Muscle of arm (tissue), 14 donors: ENCODE data around the gene NUFIP2. TPM values are rescaled to one million over a fixed set of nuclear protein-coding genes. Genes with fewer than 3 reads are reported as not detected.
"Not testable (repeated sequence)": the region's sequence is repeated elsewhere in the genome, so short reads cannot be mapped to it uniquely, and the experiment has no call there.

Source experiments
- DNase-seq: peaks from one replicate; pipeline ENCODE4 v3.0.0-alpha.2; 2013
- long read RNA-seq, 11 donors: transcript quantifications; one replicate each; lab custom pipeline, GENCODE V29; 2026
- polyA plus RNA-seq, 12 donors: library from polyadenylated mRNA; unstranded; fragments of 120-200 nt; gene quantifications; one replicate each; pipeline ENCODE4 v1.2.1, GENCODE V29; 2013; ENCODE audit not compliant: insufficient read length in 12 of 12

The NUFIP2 gene, protein sequence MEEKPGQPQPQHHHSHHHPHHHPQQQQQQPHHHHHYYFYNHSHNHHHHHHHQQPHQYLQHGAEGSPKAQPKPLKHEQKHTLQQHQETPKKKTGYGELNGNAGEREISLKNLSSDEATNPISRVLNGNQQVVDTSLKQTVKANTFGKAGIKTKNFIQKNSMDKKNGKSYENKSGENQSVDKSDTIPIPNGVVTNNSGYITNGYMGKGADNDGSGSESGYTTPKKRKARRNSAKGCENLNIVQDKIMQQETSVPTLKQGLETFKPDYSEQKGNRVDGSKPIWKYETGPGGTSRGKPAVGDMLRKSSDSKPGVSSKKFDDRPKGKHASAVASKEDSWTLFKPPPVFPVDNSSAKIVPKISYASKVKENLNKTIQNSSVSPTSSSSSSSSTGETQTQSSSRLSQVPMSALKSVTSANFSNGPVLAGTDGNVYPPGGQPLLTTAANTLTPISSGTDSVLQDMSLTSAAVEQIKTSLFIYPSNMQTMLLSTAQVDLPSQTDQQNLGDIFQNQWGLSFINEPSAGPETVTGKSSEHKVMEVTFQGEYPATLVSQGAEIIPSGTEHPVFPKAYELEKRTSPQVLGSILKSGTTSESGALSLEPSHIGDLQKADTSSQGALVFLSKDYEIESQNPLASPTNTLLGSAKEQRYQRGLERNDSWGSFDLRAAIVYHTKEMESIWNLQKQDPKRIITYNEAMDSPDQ
- 10 to 100 TPM; 29.4 to 62.2 (median 32.5) TPM for polyA plus RNA-seq
- long read RNA-seq, donor 1, full-length matches to known transcripts: 7 of 24 reads
- long read RNA-seq, donor 1, partial matches to known transcripts: 17 of 24 reads
- long read RNA-seq, donor 1, other reads (novel, unspliced or antisense): 0 of 24 reads
- long read RNA-seq, donor 2, full-length matches to known transcripts: 5 of 10 reads
- long read RNA-seq, donor 2, partial matches to known transcripts: 5 of 10 reads
- long read RNA-seq, donor 2, other reads (novel, unspliced or antisense): 0 of 10 reads
- long read RNA-seq, donor 3, full-length matches to known transcripts: 5 of 5 reads
- long read RNA-seq, donor 3, partial matches to known transcripts: 0 of 5 reads
- long read RNA-seq, donor 3, other reads (novel, unspliced or antisense): 0 of 5 reads
- long read RNA-seq, donor 4, full-length matches to known transcripts: 3 of 8 reads
- long read RNA-seq, donor 4, partial matches to known transcripts: 5 of 8 reads
- long read RNA-seq, donor 4, other reads (novel, unspliced or antisense): 0 of 8 reads
- long read RNA-seq, donor 5, full-length matches to known transcripts: 8 of 15 reads
- long read RNA-seq, donor 5, partial matches to known transcripts: 7 of 15 reads
- long read RNA-seq, donor 5, other reads (novel, unspliced or antisense): 0 of 15 reads
- long read RNA-seq, donor 6, full-length matches to known transcripts: 3 of 3 reads
- long read RNA-seq, donor 6, partial matches to known transcripts: 0 of 3 reads
- long read RNA-seq, donor 6, other reads (novel, unspliced or antisense): 0 of 3 reads
- long read RNA-seq, donor 7, full-length matches to known transcripts: 4 of 4 reads
- long read RNA-seq, donor 7, partial matches to known transcripts: 0 of 4 reads
- long read RNA-seq, donor 7, other reads (novel, unspliced or antisense): 0 of 4 reads
- long read RNA-seq, donor 8, full-length matches to known transcripts: 5 of 13 reads
- long read RNA-seq, donor 8, partial matches to known transcripts: 8 of 13 reads
- long read RNA-seq, donor 8, other reads (novel, unspliced or antisense): 0 of 13 reads
- long read RNA-seq, donor 9: 0 reads
- long read RNA-seq, donor 10, full-length matches to known transcripts: 4 of 4 reads
- long read RNA-seq, donor 10, partial matches to known transcripts: 0 of 4 reads
- long read RNA-seq, donor 10, other reads (novel, unspliced or antisense): 0 of 4 reads
- long read RNA-seq, donor 11, partial matches to known transcripts: 13 of 14 reads
- long read RNA-seq, donor 11, other reads (novel, unspliced or antisense): 0 of 14 reads

DNA sequence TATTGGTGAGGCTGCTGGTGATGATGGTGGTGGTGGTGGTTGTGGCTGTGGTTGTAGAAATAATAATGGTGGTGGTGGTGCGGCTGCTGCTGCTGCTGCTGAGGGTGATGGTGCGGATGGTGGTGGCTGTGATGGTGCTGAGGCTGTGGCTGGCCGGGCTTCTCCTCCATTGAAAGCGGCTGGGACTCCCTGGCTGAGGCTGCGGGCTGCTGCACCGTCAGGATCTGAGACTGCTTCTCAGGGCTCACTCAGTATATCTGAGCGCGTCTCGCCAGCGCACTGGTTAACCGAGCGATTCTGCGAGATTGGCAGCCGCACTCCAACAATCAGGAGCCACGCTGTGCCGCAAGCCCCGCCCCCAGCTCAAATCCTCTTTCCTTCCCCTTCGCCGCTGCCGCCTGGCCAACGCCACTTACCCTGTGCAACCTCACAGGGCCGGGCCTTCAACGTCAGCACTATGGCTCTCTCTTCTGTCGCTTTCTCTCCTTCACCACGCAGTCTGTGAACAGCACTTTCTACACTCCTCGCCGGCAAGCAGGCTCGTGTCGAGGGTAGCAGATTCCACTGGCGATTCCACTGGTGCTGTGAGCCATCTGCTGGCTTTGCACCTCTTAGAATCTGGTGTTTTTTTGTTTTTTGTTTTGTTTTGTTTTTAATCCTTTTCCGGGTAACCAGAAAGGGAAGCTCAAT, at the start of gene NUFIP2:
TSS of gene NUFIP2 (minus strand) at position 259 of the 690 bp plus-strand sequence. CDS start at position 170, 89 bp downstream.
- peak; percentile 99 for DNase-seq

GRCh38 chr17:29342158-29342765, 48.3 kb upstream of the NUFIP2 start:
- no peak for DNase-seq

GRCh38 chr17:29341726-29342125, 47.8 kb upstream of the NUFIP2 start:
- DNase-seq: no peak

GRCh38 chr17:29339016-29339415, 45.1 kb upstream of the NUFIP2 start:
- not testable (repeated sequence) for DNase-seq

GRCh38 chr17:29331708-29332085, 37.7 kb upstream of the NUFIP2 start:
- peak; percentile 3 for DNase-seq

DNA sequence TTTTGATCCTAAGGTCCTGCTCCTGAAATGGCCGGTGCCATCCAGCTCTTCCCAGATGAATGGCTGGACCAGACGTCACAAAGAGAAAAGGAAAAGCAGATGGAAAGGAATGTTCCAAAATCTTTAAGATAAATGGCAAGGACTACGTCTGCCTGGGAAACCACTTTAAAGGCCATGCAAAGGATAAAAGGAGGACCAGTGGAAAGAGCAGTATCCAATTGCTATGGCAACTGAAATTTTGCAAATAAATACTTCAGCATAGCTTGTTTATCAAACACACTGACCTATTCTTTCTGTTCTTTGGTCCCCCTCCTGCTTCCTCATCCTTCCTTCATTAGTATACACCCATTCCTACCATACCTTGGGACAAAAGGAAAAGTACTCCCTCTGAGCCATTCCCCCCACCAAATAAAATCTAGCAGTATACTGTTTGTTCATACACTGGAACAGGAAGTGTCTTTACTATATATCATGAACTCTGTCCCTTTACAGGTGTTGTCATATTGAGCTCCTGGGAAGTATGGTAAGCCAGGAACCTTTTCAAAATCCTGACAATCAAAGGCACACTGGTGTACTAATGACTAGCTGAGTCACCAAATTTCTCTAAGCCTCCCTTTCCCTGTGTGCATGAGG, 37.2 kb upstream of the NUFIP2 start:
- DNase-seq: peak; percentile 15

DNA sequence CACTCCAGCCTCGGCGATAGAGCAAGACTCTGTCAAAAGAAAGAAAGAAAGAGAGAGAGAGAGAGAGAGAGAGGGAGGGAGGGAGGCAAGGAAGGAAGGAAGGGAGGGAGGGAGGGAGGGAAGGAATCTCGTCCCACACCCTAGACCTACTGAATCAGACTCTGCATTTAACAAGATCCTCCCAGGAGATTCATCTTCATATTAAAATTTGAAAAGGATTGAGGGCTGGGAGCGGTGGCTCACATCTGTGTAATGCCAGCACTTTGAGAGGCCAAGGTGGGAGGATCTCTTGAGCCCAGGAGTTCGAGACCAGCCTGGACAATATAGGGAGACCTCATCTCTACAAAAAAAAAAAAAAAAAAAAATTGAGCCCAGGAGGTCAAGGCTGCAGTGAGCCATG, 33.5 kb upstream of the NUFIP2 start:
- DNase-seq: no peak

DNA sequence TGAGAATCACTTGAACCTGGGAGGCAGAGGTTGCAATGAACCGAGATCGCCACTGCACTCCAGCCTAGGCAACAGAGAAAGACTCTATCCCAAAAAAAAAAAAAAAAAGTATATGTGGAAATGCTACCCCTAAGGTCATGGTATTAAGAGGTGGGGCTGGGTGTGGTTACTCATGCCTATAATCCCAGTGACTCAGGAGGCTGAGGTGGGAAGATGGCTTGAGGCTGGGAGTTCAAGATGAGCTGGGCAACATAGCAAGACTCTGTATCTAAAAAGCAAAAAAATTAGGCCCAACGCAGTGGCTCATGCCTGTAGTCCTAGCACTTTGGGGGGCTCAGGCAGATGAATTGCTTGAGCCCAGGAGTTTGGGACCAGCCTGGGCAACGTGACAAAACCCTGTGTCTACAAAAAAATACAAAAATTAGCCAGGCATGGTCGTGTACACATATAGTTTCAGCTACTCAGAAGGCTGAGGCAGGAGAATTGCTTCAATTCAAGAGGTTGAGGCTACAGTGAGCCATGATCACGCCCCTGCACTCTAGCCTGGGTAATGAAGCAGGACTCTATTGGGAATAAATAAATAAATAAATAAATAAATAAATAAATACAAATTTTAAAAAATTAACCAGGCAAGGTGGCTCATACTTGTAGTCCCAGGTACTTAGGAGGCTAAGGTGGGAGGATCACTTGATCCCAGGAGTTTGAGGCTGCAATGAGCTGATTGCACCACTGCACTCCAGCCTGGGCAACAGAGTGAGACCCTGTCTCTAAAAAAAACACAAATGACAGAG, 32.3 kb upstream of the NUFIP2 start:
- DNase-seq: no peak

GRCh38 chr17:29322363-29322762, 28.4 kb upstream of the NUFIP2 start:
- no peak for DNase-seq

GRCh38 chr17:29303386-29303785, 9.4 kb upstream of the NUFIP2 start:
- no peak for DNase-seq

GRCh38 chr17:29299031-29299430, 5.1 kb upstream of the NUFIP2 start:
- DNase-seq: no peak

DNA sequence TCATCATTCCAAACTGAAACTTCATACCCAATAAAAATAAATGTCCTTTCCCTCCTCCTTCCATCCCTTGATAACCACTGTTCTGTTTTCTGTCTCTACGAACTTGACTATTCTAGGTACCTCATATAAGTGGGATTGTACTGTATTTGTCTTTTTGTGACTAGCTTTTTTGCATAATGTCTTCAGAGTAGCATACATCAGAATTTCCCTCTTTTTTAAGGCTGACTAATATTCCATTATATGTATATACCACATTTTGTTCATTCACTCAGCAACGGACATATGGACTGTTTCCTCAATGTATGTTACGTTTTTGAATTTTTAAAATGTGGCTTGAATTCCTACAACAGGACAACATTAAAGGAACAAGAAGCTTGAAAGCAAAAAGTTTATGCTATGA, 1.5 kb upstream of the NUFIP2 start:
- no peak for DNase-seq

DNA sequence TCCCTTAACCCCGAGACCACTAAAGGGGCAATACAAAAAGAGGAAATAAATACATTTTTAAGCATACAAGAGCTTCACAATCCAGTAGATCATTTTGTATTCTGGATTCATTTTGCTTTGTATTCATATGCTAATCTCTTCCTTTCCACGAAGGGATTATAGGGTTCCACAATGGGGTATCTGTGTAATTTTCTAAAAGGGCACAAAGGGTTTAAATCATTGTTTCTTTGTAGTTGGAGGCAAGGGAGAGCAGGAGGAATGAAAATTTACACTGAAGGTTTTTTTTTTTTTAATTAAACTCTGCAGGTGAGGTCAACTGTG, 592 bp upstream of the NUFIP2 start:
- no peak for DNase-seq

DNA sequence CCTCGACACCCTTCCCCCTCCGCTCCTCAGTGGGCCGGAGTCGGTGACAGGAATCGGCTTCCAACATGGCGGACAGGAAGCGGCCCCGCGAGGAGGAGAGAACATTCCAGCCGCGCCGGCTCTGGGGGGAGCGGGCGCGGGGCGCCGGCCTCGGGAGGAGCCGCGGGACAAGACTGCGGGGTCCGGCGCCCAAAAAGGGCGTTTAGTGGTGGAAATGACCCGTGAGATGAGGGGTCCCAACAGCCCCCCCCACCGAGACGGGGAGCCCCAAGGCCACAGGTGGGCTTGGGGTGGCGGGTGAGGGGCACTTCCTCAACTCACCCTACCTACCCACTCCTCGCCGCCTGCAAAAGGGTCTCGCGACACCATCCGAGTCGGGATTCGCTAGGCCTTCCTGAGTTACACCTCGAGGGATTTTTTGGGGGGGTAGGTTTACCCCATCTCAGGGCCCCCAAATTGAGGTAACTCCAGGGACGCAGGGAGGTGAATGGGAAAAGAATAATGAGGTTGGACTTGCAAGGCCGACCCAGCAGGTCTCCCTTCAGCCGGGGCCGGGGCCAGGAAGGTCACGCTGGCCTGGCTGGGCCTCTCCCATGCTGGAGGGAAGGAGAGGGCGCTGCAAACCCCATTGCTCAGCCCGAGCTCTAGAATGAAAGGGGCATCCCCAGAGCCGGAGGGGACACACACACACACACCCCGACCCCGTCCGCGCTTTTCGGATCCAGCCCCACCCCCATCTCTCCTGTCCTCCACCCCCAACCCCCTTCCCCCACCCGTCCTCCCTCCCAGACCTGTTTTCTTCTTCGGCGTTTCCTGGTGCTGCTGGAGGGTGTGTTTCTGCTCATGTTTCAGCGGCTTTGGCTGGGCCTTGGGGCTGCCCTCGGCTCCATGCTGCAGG, 707 bp downstream of the NUFIP2 start:
- DNase-seq: peak; percentile 42

- DNase-seq: peak; percentile 49
Measured at GRCh38 chr17:29292071-29292991, 1.6 kb downstream of the NUFIP2 start.
